SK-N-MC (cell line): ENCODE measurements around the gene RUNX1.

Experiments
- DNase-seq: peaks from one replicate; pipeline ENCODE4 v3.0.0-alpha.2; 2011; ENCODE audit warnings: low read depth, low spot score
- H3K27ac ChIP-seq: fragments of 200-600 bp; sonication (generic); 2 replicates; pipeline ENCODE4 v1.5.1; 2016; ENCODE audit warnings: mixed run types
- H3K36me3 ChIP-seq: fragments of 200-600 bp; sonication (generic); 2 replicates; pipeline ENCODE4 v1.6.1; 2017; ENCODE audit warnings: antibody characterized with exemption, low read length, mixed read lengths; ENCODE audit not compliant: insufficient read depth
- H3K4me3 ChIP-seq: fragments of 200-600 bp; sonication (generic); 2 replicates; pipeline ENCODE4 v1.5.1; 2016
- H3K9ac ChIP-seq: fragments of 200-600 bp; sonication (generic); 2 replicates; pipeline ENCODE4 v1.8.0; 2017; ENCODE audit warnings: mixed run types, mixed read lengths; ENCODE audit not compliant: insufficient read length
- H3K9me3 ChIP-seq: fragments of 200-600 bp; sonication (generic); 2 replicates; pipeline ENCODE4 v1.6.1; 2017; ENCODE audit warnings: low read depth, mild to moderate bottlenecking, antibody characterized with exemption, low read length, moderate library complexity, mixed read lengths
- EZH2 ChIP-seq: fragments of 200-600 bp; sonication (generic); IDR thresholded peaks from one replicate; pipeline ENCODE4 v1.6.1; 2017; ENCODE audit warnings: antibody characterized with exemption
- FOXP2 ChIP-seq: optimal IDR thresholded peaks from 2 replicates; pipeline ENCODE3; 2011; ENCODE audit warnings: mild to moderate bottlenecking, moderate library complexity; ENCODE audit not compliant: insufficient read depth; ENCODE audit errors: extremely low read length, control extremely low read depth
- POLR2AphosphoS5 ChIP-seq: IDR thresholded peaks from 2 replicates; pipeline ENCODE4 v1.6.1; 2012; ENCODE audit warnings: mild to moderate bottlenecking, low read depth, low read length, borderline replicate concordance

Gene RUNX1

DNA sequence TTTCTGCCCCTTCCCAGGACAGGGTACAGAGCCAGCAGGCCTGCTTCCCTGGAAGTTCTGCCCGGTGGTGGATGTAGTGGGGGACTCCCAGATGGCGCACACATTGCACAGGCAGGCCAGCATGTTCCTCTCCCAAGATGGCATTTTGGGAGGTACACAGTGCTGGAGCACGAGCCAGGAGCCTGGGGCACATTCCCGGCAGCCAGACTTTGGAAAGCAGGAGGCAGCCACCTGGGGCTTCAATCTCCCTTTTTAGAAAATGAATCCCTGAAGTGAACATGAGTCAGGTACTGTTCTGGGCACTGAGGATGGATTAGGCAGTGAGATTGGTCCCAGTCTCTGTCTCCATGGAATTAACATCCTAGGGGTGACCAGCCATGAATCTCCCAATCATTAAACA lies 56.9 kb downstream of the RUNX1 start:
- Histone ChIP-seq H3K27ac (no peak overlapping the region), H3K36me3 (no peaks in the 10 kb centered on the region), H3K4me3 (no peak overlapping the region), H3K9ac (no peak overlapping the region), H3K9me3 (no peaks in the 10 kb centered on the region)
- DNase-seq: no peak
- no peak for TF ChIP-seq FOXP2
- no peak for TF ChIP-seq EZH2
- no peak for TF ChIP-seq POLR2AphosphoS5

GRCh38 chr21:34991366-34991957 lies 57.6 kb downstream of the RUNX1 start:
- no peak overlapping the region for H3K27ac ChIP-seq
- TF ChIP-seq EZH2: no peak
- no peak for TF ChIP-seq POLR2AphosphoS5
- no peak for TF ChIP-seq FOXP2
- DNase-seq: no peak
- no peaks in the 10 kb centered on the region for H3K9me3 ChIP-seq
- H3K4me3 ChIP-seq: no peak overlapping the region
- no peak overlapping the region for H3K9ac ChIP-seq
- H3K36me3 ChIP-seq: no peaks in the 10 kb centered on the region

- H3K9ac ChIP-seq: no peak overlapping the region
- no peak for DNase-seq
- no peak overlapping the region for H3K4me3 ChIP-seq
- TF ChIP-seq EZH2 (no peak), FOXP2 (no peak), POLR2AphosphoS5 (no peak)
- no peak overlapping the region for H3K27ac ChIP-seq
- no peaks in the 10 kb centered on the region for H3K9me3 ChIP-seq
- no peaks in the 10 kb centered on the region for H3K36me3 ChIP-seq
Observed at GRCh38 chr21:34990842-34991241, 58.3 kb downstream of the RUNX1 start.

GRCh38 chr21:34989337-34990151 lies 59.6 kb downstream of the RUNX1 start:
- TF ChIP-seq FOXP2 (no peak), EZH2 (no peak), POLR2AphosphoS5 (no peak)
- H3K9ac ChIP-seq: no peak overlapping the region
- H3K9me3 ChIP-seq: no peaks in the 10 kb centered on the region
- H3K27ac ChIP-seq: no peak overlapping the region
- no peaks in the 10 kb centered on the region for H3K36me3 ChIP-seq
- H3K4me3 ChIP-seq: no peak overlapping the region
- no peak for DNase-seq

GRCh38 chr21:34988625-34989024 lies 60.5 kb downstream of the RUNX1 start:
- no peak for TF ChIP-seq POLR2AphosphoS5

DNA sequence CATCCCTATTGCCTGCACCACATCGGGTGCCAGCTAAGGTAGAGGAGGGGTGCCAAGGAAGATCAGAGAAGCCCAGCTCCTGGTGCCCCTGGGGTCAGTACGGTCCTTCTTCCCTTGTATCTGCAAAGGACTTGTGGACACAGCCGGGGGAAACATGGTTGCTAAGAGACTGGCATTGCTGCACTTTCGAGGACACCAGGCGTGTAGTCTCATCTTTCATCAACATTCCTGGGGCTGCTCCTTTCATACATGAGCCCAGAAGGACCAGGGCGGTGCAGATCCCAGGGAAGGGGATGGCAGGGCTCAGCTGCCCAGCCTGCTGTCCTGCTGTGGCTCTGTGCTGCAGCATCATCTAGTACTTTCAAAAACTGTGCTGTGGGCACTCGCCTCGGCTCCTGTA lies 61.0 kb downstream of the RUNX1 start:
- Histone ChIP-seq H3K36me3 (no peaks in the 10 kb centered on the region), H3K9me3 (no peaks in the 10 kb centered on the region), H3K27ac (no peak overlapping the region), H3K4me3 (no peak overlapping the region), H3K9ac (no peak overlapping the region)
- no peak for DNase-seq
- TF ChIP-seq EZH2 (no peak), FOXP2 (no peak), POLR2AphosphoS5 (no peak)

More at GRCh38 chr21:34988625-34989024, 60.5 kb downstream of the RUNX1 start:
- no peak for DNase-seq
- Histone ChIP-seq H3K4me3 (no peak overlapping the region), H3K9ac (no peak overlapping the region), H3K27ac (no peak overlapping the region), H3K9me3 (no peaks in the 10 kb centered on the region), H3K36me3 (no peaks in the 10 kb centered on the region)

GRCh38 chr21:34987501-34988072 lies 61.5 kb downstream of the RUNX1 start:
- no peak overlapping the region for H3K27ac ChIP-seq
- no peaks in the 10 kb centered on the region for H3K9me3 ChIP-seq
- H3K4me3 ChIP-seq: no peak overlapping the region
- TF ChIP-seq POLR2AphosphoS5 (no peak), EZH2 (no peak), FOXP2 (no peak)
- H3K9ac ChIP-seq: no peak overlapping the region
- H3K36me3 ChIP-seq: no peaks in the 10 kb centered on the region
- DNase-seq: no peak

GRCh38 chr21:34986561-34987500 lies 62.3 kb downstream of the RUNX1 start:
- TF ChIP-seq FOXP2 (no peak), POLR2AphosphoS5 (no peak), EZH2 (no peak)
- DNase-seq: no peak
- H3K27ac ChIP-seq: no peak overlapping the region
- no peaks in the 10 kb centered on the region for H3K36me3 ChIP-seq
- no peak overlapping the region for H3K4me3 ChIP-seq
- H3K9ac ChIP-seq: no peak overlapping the region
- H3K9me3 ChIP-seq: no peaks in the 10 kb centered on the region
